Esophagus muscularis mucosa (tissue), 4 donors: Measurements from ENCODE around the gene RNPS1. TPM values are rescaled to one million over a fixed set of nuclear protein-coding genes. Genes with fewer than 3 reads are reported as not detected.
A peak's percentile ranks its signal among the peaks of the same experiment; 100 is the strongest.

ENCODE experiments used
- DNase-seq: peaks from one replicate; pipeline ENCODE4 v3.0.0-alpha.2; 2017; ENCODE audit errors: extremely low spot score
- H3K27ac ChIP-seq, 4 donors: fragments of 200-600 bp; sonication (generic); replicated peaks in 1 of 4; 1 replicate in 3 of 4; 2 replicates in 1 of 4; pipeline ENCODE4 v1.5.1; 2016 to 2019; ENCODE audit warnings: mild to moderate bottlenecking in 1 of 4
- H3K27me3 ChIP-seq, 4 donors: fragments of 200-600 bp; sonication (generic); one replicate each; pipeline versions ENCODE4 v1.5.1 to v1.6.0; 2016 to 2019
- H3K36me3 ChIP-seq, 4 donors: fragments of 200-600 bp; sonication (generic); one replicate each; pipeline ENCODE4 v1.5.1; 2016 to 2019
- H3K4me1 ChIP-seq, 4 donors: fragments of 200-600 bp; sonication (generic); one replicate each; pipeline ENCODE4 v1.5.1; 2016 to 2019
- H3K4me3 ChIP-seq, 4 donors: fragments of 200-600 bp; sonication (generic); 1 replicate in 2 of 4; 2 replicates in 2 of 4; pipeline ENCODE4 v1.5.1; 2016 to 2019; ENCODE audit warnings: mild to moderate bottlenecking in 4 of 4, moderate library complexity in 1 of 4
- H3K9me3 ChIP-seq, 4 donors: fragments of 200-600 bp; sonication (generic); 1 replicate in 3 of 4; 2 replicates in 1 of 4; pipeline ENCODE4 v1.5.1; 2016 to 2019
- CTCF ChIP-seq, 3 experiments: fragments of 200-600 bp in 2 of 3; fragments of 450-650 bp in 1 of 3; sonication (generic) in 2 of 3; IDR thresholded peaks; one replicate each; pipeline ENCODE4 v1.5.1; 2017 to 2019; ENCODE audit warnings: antibody characterized with exemption in 3 of 3, mild to moderate bottlenecking in 2 of 3, moderate library complexity in 1 of 3
- EP300 ChIP-seq: sonication (generic); formaldehyde crosslinking; IDR thresholded peaks from one replicate; pipeline ENCODE4 v1.6.1; 2017; ENCODE audit warnings: antibody characterized with exemption
- POLR2A ChIP-seq: fragments of 450-650 bp; IDR thresholded peaks from one replicate; pipeline ENCODE4 v1.6.1; 2017; ENCODE audit warnings: antibody characterized with exemption, moderate library complexity, mild to moderate bottlenecking, low read depth
- POLR2AphosphoS5 ChIP-seq, 2 donors: sonication (generic); formaldehyde crosslinking; IDR thresholded peaks; one replicate each; pipeline ENCODE4 v1.6.1; 2017; ENCODE audit warnings: antibody characterized with exemption in 2 of 2
- WGBS: methylation state at CpG from one replicate; pipeline ENCODE4 v1.1.5; 2018; 5-methylcytosine and 5-hydroxymethylcytosine counted together
- intact Hi-C: fragments of 100-400 bp; cut with DNase I; formaldehyde crosslinking; loops from one replicate; pipeline ENCODE4 v1.15.1; 2023
- total RNA-seq, 4 donors: library from RNA; depleted of rRNA; stranded (reverse); fragments of >200 nt; gene quantifications; one replicate each; pipeline versions ENCODE4 v1.1.0 to v1.2.1, GENCODE V29; 2016

Gene RNPS1
- total RNA-seq, 4 donors from 2014 or later: 114 to 179 (median 151) TPM

DNA sequence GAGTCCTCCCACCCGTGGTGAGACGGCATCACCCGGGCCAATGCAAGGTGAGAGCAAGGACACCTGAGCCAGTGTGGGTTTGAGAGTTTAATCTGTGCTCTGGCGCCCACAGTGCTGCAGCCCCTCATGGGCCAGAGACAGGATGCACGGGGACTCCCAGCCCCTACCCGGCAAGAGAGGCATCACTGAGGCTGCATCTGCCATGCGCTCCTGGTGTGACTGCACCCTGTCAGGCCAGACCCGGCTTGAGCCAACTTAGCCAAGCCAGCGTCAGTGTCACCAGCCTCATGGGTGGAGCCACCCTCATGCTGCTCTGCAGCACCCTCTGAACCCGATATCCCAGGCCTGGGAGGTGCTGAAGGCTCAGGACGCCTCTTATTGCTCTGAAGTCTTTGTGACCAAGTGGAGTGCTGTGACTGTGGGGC is 56.0 kb downstream of the RNPS1 start:
- DNase-seq: no peak
- 79% methylated on average over 4 of the region's 11 CpGs for WGBS
- no peaks in the 10 kb centered on the region for H3K27me3 ChIP-seq
- peaks cover 20 to 43% (median 39%) of the 10 kb centered on the region in 4 donors for H3K36me3 ChIP-seq
- H3K4me3 ChIP-seq: no peak overlapping the region
- peaks cover 26 to 46% (median 41%) of the 10 kb centered on the region in 4 donors for H3K4me1 ChIP-seq
- intact Hi-C loops: loop anchor here (5.0 kb wide), 1 partner anchor 50 kb away; no protein-coding TSS in a partner anchor
- peak overlapping the region in 1 of 4 donors; percentile 1 for H3K27ac ChIP-seq
- H3K9me3 ChIP-seq: no peaks in the 10 kb centered on the region
- TF ChIP-seq EP300 (no peak), POLR2AphosphoS5 (IDR thresholded peaks at IDR 0.05) (no peak), POLR2A (no peak), CTCF (IDR thresholded peaks at IDR 0.05) (no peak)

GRCh38 chr16:2210386-2211365 is 57.2 kb downstream of the RNPS1 start, which contains the start of gene BRICD5:
BRICD5 (minus strand) TSS chr16:2210863; CDS start chr16:2210833, 30 bp downstream.
- Histone ChIP-seq H3K27me3 (no peaks in the 10 kb centered on the region), H3K27ac (no peak within 1 kb of the TSS), H3K9me3 (no peaks in the 10 kb centered on the region), H3K36me3 (peaks cover 20 to 49% (median 45%) of the 10 kb centered on the region in 4 donors), H3K4me1 (peaks cover 37 to 56% (median 49%) of the 10 kb centered on the region in 4 donors), H3K4me3 (no peak within 1 kb of the TSS)
- TF ChIP-seq EP300 (no peak), POLR2AphosphoS5 (IDR thresholded peaks at IDR 0.05) (no peak), CTCF (IDR thresholded peaks at IDR 0.05) (no peak), POLR2A (no peak)
- 48% methylated on average over 2 of the region's 24 CpGs for WGBS
- DNase-seq: no peak
- intact Hi-C loops: loop anchor here (5.0 kb wide), 1 partner anchor 48 kb away; no protein-coding TSS in a partner anchor

GRCh38 chr16:2210009-2210332 is 58.0 kb downstream of the RNPS1 start:
- DNase-seq: no peak
- TF ChIP-seq EP300: no peak
- TF ChIP-seq CTCF (IDR thresholded peaks at IDR 0.05): no peak
- TF ChIP-seq POLR2A: no peak
- TF ChIP-seq POLR2AphosphoS5 (IDR thresholded peaks at IDR 0.05): no peak
- Histone ChIP-seq H3K4me3 (no peak overlapping the region), H3K27me3 (no peaks in the 10 kb centered on the region), H3K9me3 (no peaks in the 10 kb centered on the region), H3K36me3 (peaks cover 20 to 49% (median 45%) of the 10 kb centered on the region in 4 donors), H3K4me1 (peaks cover 37 to 51% (median 44%) of the 10 kb centered on the region in 4 donors), H3K27ac (no peak overlapping the region)
- intact Hi-C loops: loop anchor here (5.0 kb wide), 1 partner anchor 48 kb away; no protein-coding TSS in a partner anchor
- WGBS: no CpG with 5 or more reads among the region's 17 CpGs

- Histone ChIP-seq H3K36me3 (peaks cover 20 to 49% (median 45%) of the 10 kb centered on the region in 4 donors), H3K27me3 (no peaks in the 10 kb centered on the region), H3K27ac (no peak overlapping the region), H3K4me1 (peaks cover 40 to 56% (median 50%) of the 10 kb centered on the region in 4 donors), H3K4me3 (no peak overlapping the region), H3K9me3 (no peaks in the 10 kb centered on the region)
- intact Hi-C loops: loop anchor here (5.0 kb wide), 1 partner anchor 47 kb away; no protein-coding TSS in a partner anchor
- TF ChIP-seq POLR2AphosphoS5 (IDR thresholded peaks at IDR 0.05) (no peak), EP300 (no peak), POLR2A (no peak), CTCF (IDR thresholded peaks at IDR 0.05) (no peak)
- WGBS: 85% methylated on average over 8 of the region's 29 CpGs
- no peak for DNase-seq
These were observed 58.5 kb downstream of the RNPS1 start for GRCh38 chr16:2209258-2210008.
